H1 (cell line): ENCODE results near the gene RUFY1. TPM values are rescaled to one million over a fixed set of nuclear protein-coding genes. Genes with fewer than 3 reads are reported as not detected.

Source experiments
- CTCF ChIA-PET: fragments of 300-600 bp; sonication (Branson Sonifier 250); formaldehyde crosslinking; loops from one replicate; lab custom pipeline; 2021; ENCODE audit not compliant: partially characterized antibody; lab: Charles Lee
- POLR2A ChIA-PET: fragments of 300-600 bp; sonication (Branson Sonifier 250); formaldehyde crosslinking; loops from one replicate; lab custom pipeline; 2021; ENCODE audit warnings: inconsistent platforms; ENCODE audit not compliant: partially characterized antibody; lab: Charles Lee
- DNase-seq, 2 experiments: peaks; one replicate each; pipeline versions ENCODE4 v3.0.0 to v3.0.0-alpha.2; 2010 to 2022; ENCODE audit warnings: low spot score in 2 of 2, low read depth in 1 of 2, mixed read lengths in 1 of 2
- FAIRE-seq: peaks from 2 replicates; lab custom pipeline; 2011; peaks lifted over from hg19 to GRCh38; lab: Jason Lieb, UNC
- H2AFZ ChIP-seq: 2 replicates; pipeline ENCODE4 v1.8.1; 2012; ENCODE audit warnings: low read length, inconsistent platforms
- H2AK5ac ChIP-seq: 2 replicates; pipeline ENCODE4 v1.6.1; 2013; ENCODE audit warnings: low read depth, low read length
- H2BK120ac ChIP-seq: replicated peaks from 2 replicates; pipeline ENCODE3; 2013; ENCODE audit warnings: low read depth, low read length, inconsistent platforms
- H2BK12ac ChIP-seq: 2 replicates; pipeline ENCODE4 v1.6.1; 2013; ENCODE audit warnings: low read depth, low read length
- H2BK15ac ChIP-seq: 2 replicates; pipeline ENCODE4 v1.6.1; 2013; ENCODE audit warnings: low read length
- H2BK20ac ChIP-seq: 2 replicates; pipeline ENCODE4 v1.6.1; 2013; ENCODE audit warnings: low read length
- H2BK5ac ChIP-seq: 2 replicates; pipeline ENCODE4 v1.6.1; 2013; ENCODE audit warnings: low read depth, low read length
- H3K14ac ChIP-seq: 2 replicates; pipeline ENCODE4 v1.6.1; 2013; ENCODE audit warnings: inconsistent platforms; ENCODE audit not compliant: insufficient read length
- H3K18ac ChIP-seq: 2 replicates; pipeline ENCODE4 v1.6.1; 2013; ENCODE audit warnings: low read length; ENCODE audit errors: extremely low read depth
- H3K23ac ChIP-seq: 2 replicates; pipeline ENCODE4 v1.6.1; 2013; ENCODE audit warnings: inconsistent platforms; ENCODE audit not compliant: insufficient read length
- H3K23me2 ChIP-seq: 2 replicates; pipeline ENCODE4 v1.6.1; 2013; ENCODE audit warnings: low read depth, low read length
- H3K27ac ChIP-seq: 2 replicates; pipeline ENCODE4 v1.6.1; 2011; ENCODE audit warnings: low read depth, low read length, inconsistent platforms
- H3K27me3 ChIP-seq, 4 experiments: replicated peaks in 1 of 4; 1 replicate in 1 of 4; 2 replicates in 3 of 4; pipeline versions ENCODE4 v1.6.1 to v1.8.1; 2011 to 2013; ENCODE audit warnings: low read length in 3 of 4, mild to moderate bottlenecking in 3 of 4, inconsistent platforms in 2 of 4, mixed read lengths in 2 of 4, moderate library complexity in 1 of 4; ENCODE audit not compliant: control insufficient read depth in 3 of 4, insufficient read depth in 3 of 4; ENCODE audit errors: extremely low read depth in 1 of 4
- H3K36me3 ChIP-seq, 4 experiments: 2 replicates each; pipeline versions ENCODE4 v1.6.1 to v1.8.1; 2011 to 2013; ENCODE audit warnings: mild to moderate bottlenecking in 4 of 4, low read length in 3 of 4, moderate library complexity in 2 of 4, control low read depth in 1 of 4, inconsistent platforms in 1 of 4; ENCODE audit not compliant: insufficient read depth in 4 of 4, control insufficient read depth in 2 of 4
- H3K4ac ChIP-seq: replicated peaks from 2 replicates; pipeline ENCODE3; 2013; ENCODE audit warnings: low read length, low read depth, mixed read lengths, inconsistent platforms; ENCODE audit not compliant: insufficient read length
- H3K4me1 ChIP-seq, 4 experiments: replicated peaks in 1 of 4; 1 replicate in 1 of 4; 2 replicates in 3 of 4; pipeline versions ENCODE4 v1.6.1 to v1.8.1; 2011 to 2013; ENCODE audit warnings: low read length in 3 of 4, inconsistent platforms in 2 of 4, mixed read lengths in 1 of 4; ENCODE audit not compliant: insufficient read depth in 4 of 4, control insufficient read depth in 3 of 4
- H3K4me2 ChIP-seq, 2 experiments: 2 replicates each; pipeline versions ENCODE4 v1.6.1 to v1.8.1; 2011 to 2013; ENCODE audit warnings: low read depth in 2 of 2, low read length in 2 of 2, control low read depth in 1 of 2, inconsistent platforms in 1 of 2, mild to moderate bottlenecking in 1 of 2; ENCODE audit not compliant: insufficient read depth in 1 of 2
- H3K4me3 ChIP-seq, 4 experiments: fragments of 200-600, 300-600 bp in 1 of 4; sonication (generic), shearing (Covaris generic), sonication (Bioruptor Twin) in 1 of 4; 2 replicates each; pipeline versions ENCODE4 v1.5.1 to v1.8.1; 2011 to 2016; ENCODE audit warnings: low read length in 4 of 4, low read depth in 3 of 4, control low read depth in 2 of 4, inconsistent platforms in 2 of 4, mild to moderate bottlenecking in 2 of 4, mixed read lengths in 1 of 4, moderate library complexity in 1 of 4; ENCODE audit not compliant: insufficient read depth in 2 of 4; ENCODE audit errors: extremely low read depth in 1 of 4
- H3K56ac ChIP-seq: replicated peaks from 2 replicates; pipeline ENCODE3; 2013; ENCODE audit warnings: low read depth, mild to moderate bottlenecking, mixed read lengths, low read length, inconsistent platforms; ENCODE audit not compliant: insufficient read length
- H3K79me1 ChIP-seq: 2 replicates; pipeline ENCODE4 v1.6.1; 2013; ENCODE audit warnings: low read depth, low read length, control low read depth
- H3K79me2 ChIP-seq, 2 experiments: 2 replicates each; pipeline versions ENCODE4 v1.6.1 to v1.8.1; 2012 to 2013; ENCODE audit warnings: low read length in 2 of 2, mild to moderate bottlenecking in 2 of 2, inconsistent platforms in 1 of 2; ENCODE audit not compliant: insufficient read depth in 2 of 2, control insufficient read depth in 1 of 2
- H3K9ac ChIP-seq, 4 experiments: replicated peaks in 1 of 4; 1 replicate in 1 of 4; 2 replicates in 3 of 4; pipeline versions ENCODE4 v1.6.1 to v1.8.1; 2011 to 2013; ENCODE audit warnings: low read depth in 3 of 4, low read length in 3 of 4, control low read depth in 2 of 4, mild to moderate bottlenecking in 2 of 4, moderate library complexity in 2 of 4, inconsistent platforms in 1 of 4; ENCODE audit errors: extremely low read depth in 1 of 4
- H3K9me3 ChIP-seq, 2 experiments: 2 replicates each; pipeline versions ENCODE4 v1.6.1 to v1.8.1; 2012 to 2013; ENCODE audit warnings: mild to moderate bottlenecking in 2 of 2, moderate library complexity in 2 of 2, control low read depth in 1 of 2, inconsistent platforms in 1 of 2, low read depth in 1 of 2, low read length in 1 of 2, mixed read lengths in 1 of 2; ENCODE audit not compliant: insufficient read depth in 2 of 2
- H4K20me1 ChIP-seq, 2 experiments: replicated peaks in 1 of 2; 2 replicates each; pipeline versions ENCODE3 to v1.8.1; 2011 to 2013; ENCODE audit warnings: inconsistent platforms in 2 of 2, low read length in 2 of 2, mild to moderate bottlenecking in 1 of 2; ENCODE audit not compliant: insufficient read depth in 2 of 2, control insufficient read depth in 1 of 2
- H4K5ac ChIP-seq: 2 replicates; pipeline ENCODE4 v1.6.1; 2013; ENCODE audit warnings: low read length, low read depth, mixed read lengths, inconsistent platforms; ENCODE audit not compliant: insufficient read length
- H4K8ac ChIP-seq: 2 replicates; pipeline ENCODE4 v1.8.0; 2013; ENCODE audit warnings: mild to moderate bottlenecking, moderate library complexity, low read length, inconsistent platforms; ENCODE audit not compliant: insufficient read depth; ENCODE audit errors: extremely low read depth
- H4K91ac ChIP-seq: replicated peaks from 2 replicates; pipeline ENCODE3; 2013; ENCODE audit warnings: low read length, mixed read lengths, inconsistent platforms; ENCODE audit not compliant: insufficient read length
- FOSL1 ChIP-seq: IDR thresholded peaks from 2 replicates; pipeline ENCODE4 v1.6.1; 2011; ENCODE audit warnings: mild to moderate bottlenecking, low read depth, low read length, moderate library complexity; ENCODE audit not compliant: insufficient read depth
- JUN ChIP-seq: IDR thresholded peaks from 2 replicates; pipeline ENCODE4 v1.6.1; 2011; ENCODE audit warnings: low read depth, mild to moderate bottlenecking, improper control_type of control experiment, low read length
- KDM5A ChIP-seq: fragments of 200-600 bp; IDR thresholded peaks from 2 replicates; pipeline ENCODE4 v1.7.1; 2012; ENCODE audit warnings: mild to moderate bottlenecking, low read length, inconsistent platforms, mixed read lengths
- POLR2A ChIP-seq, 2 experiments: IDR thresholded peaks; 1 replicate in 1 of 2; 2 replicates in 1 of 2; pipeline ENCODE4 v1.6.1; 2011; ENCODE audit warnings: low read depth in 2 of 2, low read length in 2 of 2, mild to moderate bottlenecking in 2 of 2; ENCODE audit errors: control extremely low read depth in 1 of 2
- POLR2AphosphoS5 ChIP-seq: IDR thresholded peaks from 2 replicates; pipeline ENCODE4 v1.6.1; 2011; ENCODE audit warnings: low read depth, low read length
- WGBS, 2 experiments: shearing (Covaris generic) in 1 of 2; methylation state at CpG; one replicate each; pipeline versions ENCODE4 v1.1.6 to v1.1.7; 2013 to 2015; ENCODE audit warnings: low lambda C conversion rate in 2 of 2, mixed read lengths in 2 of 2, inconsistent platforms in 1 of 2, low coverage in 1 of 2, missing lambda C conversion rate in 1 of 2; ENCODE audit not compliant: insufficient replicate concordance in 2 of 2, insufficient coverage in 1 of 2, insufficient read length in 1 of 2; ENCODE audit errors: extremely low coverage in 1 of 2, missing lambda C conversion rate in 1 of 2; 5-methylcytosine and 5-hydroxymethylcytosine counted together
- polyA plus RNA-seq, 7 experiments: library from polyadenylated mRNA; depleted of rRNA in 3 of 7; stranded (reverse) in 5 of 7; unstranded in 2 of 7; fragments of >200 nt in 5 of 7; fragments of 200-250 nt in 2 of 7; gene quantifications; 1 replicate in 5 of 7; 2 replicates in 1 of 7; 4 replicates in 1 of 7; pipeline versions ENCODE4 v1.2.1 to v1.2.3, GENCODE V29; 2011 to 2013; ENCODE audit warnings: missing spikeins in 2 of 7, mixed read lengths in 2 of 7
- total RNA-seq: library from RNA; stranded (reverse); fragmentation: NEBNext Ultra II Directional; extraction: Animal tissue kit (Norgen Biotek cat#: 25700); gene quantifications from 2 replicates; pipeline ENCODE4 v1.2.1, GENCODE V29; 2021

Gene RUFY1
- total and polyA plus RNA-seq, 2 of the 8 experiments (the other 6 are each of a cell fraction or from before 2014, with no cell fraction given) = 22.4 to 29.5 TPM

DNA sequence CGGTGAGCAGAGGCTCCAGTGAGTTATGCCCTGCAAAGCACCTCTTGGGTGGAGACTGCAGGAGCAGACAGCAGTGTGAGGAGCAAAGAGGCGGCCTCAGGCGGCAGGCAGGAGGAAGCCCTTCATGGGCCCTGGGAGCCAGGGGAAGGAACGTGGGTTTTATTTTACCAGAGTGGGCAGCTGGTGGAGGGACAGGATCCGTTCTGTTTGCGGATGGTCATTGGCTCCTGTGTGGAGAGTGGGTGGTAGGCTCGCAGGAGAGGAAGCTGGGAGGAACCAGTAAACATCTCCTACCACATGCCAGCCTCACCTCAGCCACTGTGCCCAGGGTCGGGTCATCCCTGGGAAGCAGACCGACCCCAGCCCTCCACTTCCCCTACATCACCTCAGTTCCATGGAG lies 48.7 kb downstream of the RUFY1 start:
- Histone ChIP-seq H3K4me3 (no peak overlapping the region), H2BK120ac (no peak overlapping the region), H3K23ac (no peak overlapping the region), H3K18ac (no peak overlapping the region), H4K20me1 (peaks cover 0 to 12% of the 10 kb centered on the region in 2 experiments), H2BK5ac (peak overlapping the region; percentile 52; the same call in 1 of the 2 replicates), H2BK15ac (no peak overlapping the region), H3K79me2 (no peaks in the 10 kb centered on the region), H3K4me2 (no peak overlapping the region), H4K91ac (no peak overlapping the region), H3K27me3 (no peaks in the 10 kb centered on the region), H3K56ac (no peak overlapping the region), H3K4ac (no peak overlapping the region), H3K27ac (no peak overlapping the region), H2BK12ac (no peak overlapping the region), H3K9ac (no peak overlapping the region), H3K4me1 (no peaks in the 10 kb centered on the region), H2AK5ac (no peak overlapping the region), H3K23me2 (no peaks in the 10 kb centered on the region), H3K14ac (no peak overlapping the region), H2BK20ac (no peak overlapping the region), H2AFZ (no peak overlapping the region), H3K36me3 (peaks cover 26 to 62% (median 53%) of the 10 kb centered on the region in 4 experiments), H3K9me3 (no peaks in the 10 kb centered on the region), H4K8ac (no peak overlapping the region), H3K79me1 (no peaks in the 10 kb centered on the region), H4K5ac (no peak overlapping the region)
- FAIRE-seq = no peak
- no peak for DNase-seq
- ChIA-PET POLR2A (interaction anchor here (1.3 to 1.6 kb wide), 2 partner anchors 12 to 14 kb away, joined by 5 to 10 read pairs; no protein-coding TSS in a partner anchor), CTCF (interaction anchor here (6.2 kb wide), 1 partner anchor 69 kb away, joined by 38 read pairs; no protein-coding TSS in a partner anchor)
- TF ChIP-seq POLR2AphosphoS5 (peak; percentile 12; the same call in 1 of the 2 replicates), FOSL1 (no peak), KDM5A (no peak), POLR2A (IDR thresholded peaks at IDR 0.05; ENCODE audit: control extremely low read depth in 1 of 2, low read depth in 2 of 2, low read length in 2 of 2) (0 out of 3 replicates have a peak, but pooled peaks of 1 of the 2 experiments have one; percentile 37), JUN (no peak)
- WGBS, 2 experiments = 94% methylated on average over 8 of the region's 9 CpGs; no CpG with 5 or more reads in 1 of the 2 experiments
